NT2/D1 (cell line): ENCODE results near the gene SCAPER.

Experiments used
- SUZ12 ChIP-seq: IDR thresholded peaks from 2 replicates; pipeline ENCODE4 v1.6.1; 2011; ENCODE audit not compliant: insufficient read length, insufficient read depth; ENCODE audit errors: extremely low read depth
- YY1 ChIP-seq: IDR thresholded peaks from 2 replicates; pipeline ENCODE4 v1.6.1; 2011; ENCODE audit not compliant: insufficient read length, insufficient read depth

DNA sequence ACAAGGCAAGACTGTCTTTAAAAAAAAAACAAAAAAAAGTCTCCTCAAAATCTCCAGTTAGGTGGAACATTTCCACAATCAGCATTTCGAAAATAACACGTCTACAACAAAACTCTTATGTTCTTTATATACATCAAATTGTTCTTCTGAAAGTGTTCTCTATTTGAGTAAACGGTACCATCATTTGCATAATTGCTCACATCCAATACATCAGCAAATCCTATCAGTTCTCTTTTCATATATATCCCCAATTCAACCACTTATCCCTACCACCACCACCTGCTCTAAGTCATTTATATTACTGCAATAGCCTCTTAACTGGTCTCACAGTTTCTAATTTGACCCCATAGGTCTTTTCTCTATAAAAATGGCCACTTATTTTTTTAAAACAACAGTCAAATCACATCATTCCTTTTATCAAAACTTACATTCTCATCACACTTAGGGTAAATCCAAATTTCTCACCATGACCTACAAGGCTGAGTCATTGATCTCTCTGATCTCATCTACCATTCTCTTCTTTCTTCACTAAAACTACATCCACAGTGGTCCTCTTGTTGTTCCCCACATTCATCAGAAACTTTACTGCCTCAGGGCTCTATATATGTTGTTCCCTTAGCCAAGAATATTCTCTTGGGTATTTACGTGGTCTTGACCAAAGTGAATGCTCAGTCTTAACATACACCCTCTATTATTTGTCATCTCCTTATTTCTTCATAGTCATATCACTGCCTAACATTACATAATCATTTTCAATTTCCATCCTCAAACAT is 237.0 kb downstream of the SCAPER start:
- no peak for TF ChIP-seq YY1
- no peak for TF ChIP-seq SUZ12
